ENCODE data around the gene RNF17. TPM values are rescaled to one million over a fixed set of nuclear protein-coding genes. Genes with fewer than 3 reads are reported as not detected.

RNF17 gene
- total RNA-seq, 3 donors from 2014 or later: 0.29 TPM; not detected in 2

DNA sequence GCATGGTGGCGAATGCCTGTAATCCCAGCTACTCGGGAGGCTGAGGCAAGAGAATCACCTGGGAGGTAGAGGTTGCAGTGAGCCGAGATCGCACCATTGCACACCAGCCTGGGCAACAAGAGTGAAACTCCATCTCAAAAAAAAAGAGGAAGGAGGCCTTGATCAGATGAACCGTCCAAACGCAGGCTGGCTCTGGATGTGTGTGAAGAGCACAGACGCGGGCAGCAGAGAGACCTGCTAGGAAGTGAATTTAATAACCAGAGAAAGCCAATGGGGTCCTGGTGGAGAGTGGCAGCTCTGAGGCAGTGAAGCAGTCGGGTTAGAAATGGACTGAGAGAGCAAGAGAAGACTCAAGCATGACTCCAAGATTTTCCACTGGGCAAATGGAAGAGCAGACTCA is 136.5 kb downstream of the RNF17 start:
- DNase-seq (ENCODE audit: low spot score in 2 of 2): no peak
- Histone ChIP-seq H3K27me3 (no peaks in the 10 kb centered on the region), H3K4me3 (no peak overlapping the region), H3K4me1 (no peaks in the 10 kb centered on the region), H3K36me3 (no peaks in the 10 kb centered on the region), H3K9me3 (no peaks in the 10 kb centered on the region), H3K27ac (no peak overlapping the region)
- intact Hi-C loops (cut with DNase I; ENCODE audit: low total_unique reads): no loop called here
- no peak for TF ChIP-seq POLR2A (IDR thresholded peaks at IDR 0.05)
- no peak for TF ChIP-seq POLR2AphosphoS5 (IDR thresholded peaks at IDR 0.05)

DNA sequence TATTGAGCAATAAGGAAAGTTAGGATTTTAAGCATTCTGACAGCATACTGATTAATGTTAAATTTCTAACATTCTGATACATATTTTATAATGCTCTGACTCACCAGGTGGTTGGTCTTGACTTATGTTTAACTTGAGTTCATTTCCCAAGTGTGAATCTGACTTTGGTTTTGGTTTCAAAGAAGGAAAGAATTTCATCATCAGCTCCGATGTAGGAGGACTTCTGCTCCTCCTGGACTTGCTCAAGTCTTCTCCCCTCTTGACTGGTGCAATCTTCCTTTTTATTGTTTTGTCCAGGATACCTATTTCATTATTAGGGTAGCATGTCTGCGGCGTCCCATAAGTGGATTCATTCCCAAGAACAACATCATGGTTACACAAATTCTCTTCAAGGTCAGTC is 141.3 kb downstream of the RNF17 start:
- no peak for DNase-seq (ENCODE audit: low spot score in 2 of 2)
- no peak overlapping the region for H3K27ac ChIP-seq
- H3K36me3 ChIP-seq: no peaks in the 10 kb centered on the region
- H3K27me3 ChIP-seq: no peaks in the 10 kb centered on the region
- intact Hi-C loops (cut with DNase I; ENCODE audit: low total_unique reads): no loop called here
- H3K9me3 ChIP-seq: no peaks in the 10 kb centered on the region
- no peaks in the 10 kb centered on the region for H3K4me1 ChIP-seq
- no peak for TF ChIP-seq POLR2A (IDR thresholded peaks at IDR 0.05)
- no peak for TF ChIP-seq POLR2AphosphoS5 (IDR thresholded peaks at IDR 0.05)
- TF ChIP-seq, protein P1, sequence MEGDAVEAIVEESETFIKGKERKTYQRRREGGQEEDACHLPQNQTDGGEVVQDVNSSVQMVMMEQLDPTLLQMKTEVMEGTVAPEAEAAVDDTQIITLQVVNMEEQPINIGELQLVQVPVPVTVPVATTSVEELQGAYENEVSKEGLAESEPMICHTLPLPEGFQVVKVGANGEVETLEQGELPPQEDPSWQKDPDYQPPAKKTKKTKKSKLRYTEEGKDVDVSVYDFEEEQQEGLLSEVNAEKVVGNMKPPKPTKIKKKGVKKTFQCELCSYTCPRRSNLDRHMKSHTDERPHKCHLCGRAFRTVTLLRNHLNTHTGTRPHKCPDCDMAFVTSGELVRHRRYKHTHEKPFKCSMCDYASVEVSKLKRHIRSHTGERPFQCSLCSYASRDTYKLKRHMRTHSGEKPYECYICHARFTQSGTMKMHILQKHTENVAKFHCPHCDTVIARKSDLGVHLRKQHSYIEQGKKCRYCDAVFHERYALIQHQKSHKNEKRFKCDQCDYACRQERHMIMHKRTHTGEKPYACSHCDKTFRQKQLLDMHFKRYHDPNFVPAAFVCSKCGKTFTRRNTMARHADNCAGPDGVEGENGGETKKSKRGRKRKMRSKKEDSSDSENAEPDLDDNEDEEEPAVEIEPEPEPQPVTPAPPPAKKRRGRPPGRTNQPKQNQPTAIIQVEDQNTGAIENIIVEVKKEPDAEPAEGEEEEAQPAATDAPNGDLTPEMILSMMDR (IDR thresholded peaks at IDR 0.05): no peak
- H3K4me3 ChIP-seq: no peak overlapping the region

DNA sequence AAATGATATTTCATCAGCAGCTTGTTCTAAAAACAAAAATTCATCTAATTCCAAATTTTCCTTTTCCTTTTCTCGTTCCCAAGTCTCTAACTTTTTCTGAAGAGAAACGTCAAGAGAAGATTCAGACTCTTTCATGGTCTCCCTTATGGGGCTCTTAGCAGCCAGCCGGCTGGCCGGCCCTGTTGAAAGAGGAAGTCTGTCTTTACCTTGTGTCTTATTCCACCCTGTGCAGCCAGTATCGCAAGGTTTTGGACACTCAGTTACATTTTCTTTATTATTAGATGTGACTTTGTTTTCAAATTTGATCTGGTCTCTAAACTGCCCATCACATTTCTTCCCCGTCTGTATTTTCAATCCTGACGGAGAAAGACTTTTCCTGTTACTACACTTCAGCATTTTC is 142.3 kb downstream of the RNF17 start:
- no peak overlapping the region for H3K4me3 ChIP-seq
- no peaks in the 10 kb centered on the region for H3K9me3 ChIP-seq
- H3K27ac ChIP-seq: no peak overlapping the region
- TF ChIP-seq POLR2A (IDR thresholded peaks at IDR 0.05) (no peak), POLR2AphosphoS5 (IDR thresholded peaks at IDR 0.05) (no peak)
- TF ChIP-seq, protein P1 (IDR thresholded peaks at IDR 0.05): no peak
- H3K4me1 ChIP-seq: no peaks in the 10 kb centered on the region
- no peak for DNase-seq (ENCODE audit: low spot score in 2 of 2)
- no peaks in the 10 kb centered on the region for H3K27me3 ChIP-seq
- intact Hi-C loops (cut with DNase I; ENCODE audit: low total_unique reads): no loop called here
- no peaks in the 10 kb centered on the region for H3K36me3 ChIP-seq

DNA sequence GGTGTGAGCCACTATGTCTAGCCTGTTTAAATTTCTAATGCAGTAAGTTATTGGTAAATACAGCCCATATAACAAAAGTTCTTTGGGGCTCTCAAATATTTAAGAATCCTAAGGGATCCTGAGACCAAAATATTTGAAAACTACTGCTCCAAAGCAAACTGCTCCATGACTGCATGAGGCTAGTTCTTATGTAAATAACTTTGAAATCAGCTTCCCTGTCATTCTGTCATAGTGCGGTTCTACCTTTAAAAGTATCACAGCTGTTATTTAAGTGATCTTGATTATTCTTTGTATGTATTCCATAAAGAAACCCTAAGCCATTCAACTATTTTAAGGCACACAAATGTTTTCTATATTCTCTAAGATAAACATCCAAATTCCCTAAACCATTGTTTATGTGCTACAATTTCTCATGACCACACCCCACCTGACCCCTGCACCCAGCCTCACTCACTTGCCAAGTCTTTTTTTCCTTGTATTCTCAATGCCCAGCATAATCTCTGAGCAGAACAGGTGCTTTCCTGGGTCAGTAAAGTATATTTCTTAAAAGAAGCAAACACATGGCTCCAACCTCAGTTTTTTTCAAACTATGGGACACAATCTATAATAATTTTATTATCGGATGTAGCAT is 146.6 kb downstream of the RNF17 start:
- TF ChIP-seq, protein P1 (IDR thresholded peaks at IDR 0.05): no peak
- TF ChIP-seq POLR2AphosphoS5 (IDR thresholded peaks at IDR 0.05): no peak
- TF ChIP-seq POLR2A (IDR thresholded peaks at IDR 0.05): no peak
- DNase-seq (ENCODE audit: low spot score in 2 of 2): no peak
- Histone ChIP-seq H3K27me3 (no peaks in the 10 kb centered on the region), H3K4me3 (no peak overlapping the region), H3K4me1 (no peaks in the 10 kb centered on the region), H3K27ac (no peak overlapping the region), H3K9me3 (no peaks in the 10 kb centered on the region), H3K36me3 (no peaks in the 10 kb centered on the region)
- intact Hi-C loops (cut with DNase I; ENCODE audit: low total_unique reads): no loop called here

DNA sequence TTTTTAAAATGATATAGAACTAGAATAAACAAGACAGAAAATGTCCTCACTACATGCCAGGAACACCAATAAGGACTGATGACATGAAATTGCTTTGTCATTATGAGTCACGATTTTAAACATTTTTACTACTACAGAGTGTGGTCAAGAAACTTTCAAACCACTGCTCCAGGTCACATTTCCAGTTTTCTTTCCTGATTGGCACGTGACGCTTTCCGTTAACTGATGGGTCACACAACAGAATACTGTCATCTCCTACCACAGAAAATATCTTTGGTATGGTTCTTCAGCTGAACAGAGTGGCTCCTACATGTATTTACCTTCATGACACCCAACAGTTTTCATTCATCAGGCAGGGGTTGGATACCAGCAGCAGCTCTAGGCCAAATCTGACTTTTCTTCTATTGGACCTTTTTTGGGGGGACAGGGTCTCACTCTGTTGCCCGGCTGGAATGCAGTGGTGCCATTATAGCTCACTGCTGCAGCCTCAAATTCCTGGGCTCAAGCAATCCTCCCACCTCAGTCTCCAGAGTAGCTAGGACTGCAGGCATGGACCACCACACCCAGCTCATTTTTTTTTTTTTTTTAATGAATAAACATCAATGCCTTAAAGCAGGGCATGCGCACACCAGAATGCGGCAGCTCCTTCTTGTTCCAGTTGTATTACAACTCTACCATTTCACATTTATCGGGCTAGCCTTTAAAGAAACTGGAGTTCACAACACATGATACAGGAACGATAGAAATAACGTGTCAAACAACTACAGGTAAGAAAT is 147.4 kb downstream of the RNF17 start:
- DNase-seq (ENCODE audit: low spot score in 2 of 2): no peak
- intact Hi-C loops (cut with DNase I; ENCODE audit: low total_unique reads): no loop called here
- Histone ChIP-seq H3K36me3 (no peaks in the 10 kb centered on the region), H3K4me1 (no peaks in the 10 kb centered on the region), H3K9me3 (no peaks in the 10 kb centered on the region), H3K27me3 (no peaks in the 10 kb centered on the region), H3K4me3 (no peak overlapping the region), H3K27ac (no peak overlapping the region)
- TF ChIP-seq POLR2AphosphoS5 (IDR thresholded peaks at IDR 0.05): no peak
- TF ChIP-seq, protein P1 (IDR thresholded peaks at IDR 0.05): no peak
- no peak for TF ChIP-seq POLR2A (IDR thresholded peaks at IDR 0.05)
